ENCODE data around the gene MPDZ.

DNA sequence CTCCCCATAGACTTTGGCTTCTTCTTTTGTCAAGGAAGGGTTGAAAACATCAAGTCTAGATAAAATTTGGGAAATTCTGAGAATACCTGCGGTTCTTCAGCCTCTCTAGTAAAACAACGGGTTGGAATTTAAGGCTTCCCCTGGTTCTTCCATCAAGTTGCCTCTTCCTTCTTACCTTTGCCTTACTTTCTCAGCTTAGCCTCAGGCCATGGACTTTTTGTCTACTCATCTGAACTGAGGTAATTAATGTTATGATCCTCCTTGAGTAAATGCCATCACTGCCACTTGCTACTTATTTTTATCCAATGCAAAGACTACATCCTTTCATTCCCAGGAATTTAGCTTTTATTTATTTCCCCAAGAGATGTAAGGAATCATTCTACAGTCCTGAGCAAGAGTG lies 184.4 kb downstream of the MPDZ start:
- TF ChIP-seq, protein P1, sequence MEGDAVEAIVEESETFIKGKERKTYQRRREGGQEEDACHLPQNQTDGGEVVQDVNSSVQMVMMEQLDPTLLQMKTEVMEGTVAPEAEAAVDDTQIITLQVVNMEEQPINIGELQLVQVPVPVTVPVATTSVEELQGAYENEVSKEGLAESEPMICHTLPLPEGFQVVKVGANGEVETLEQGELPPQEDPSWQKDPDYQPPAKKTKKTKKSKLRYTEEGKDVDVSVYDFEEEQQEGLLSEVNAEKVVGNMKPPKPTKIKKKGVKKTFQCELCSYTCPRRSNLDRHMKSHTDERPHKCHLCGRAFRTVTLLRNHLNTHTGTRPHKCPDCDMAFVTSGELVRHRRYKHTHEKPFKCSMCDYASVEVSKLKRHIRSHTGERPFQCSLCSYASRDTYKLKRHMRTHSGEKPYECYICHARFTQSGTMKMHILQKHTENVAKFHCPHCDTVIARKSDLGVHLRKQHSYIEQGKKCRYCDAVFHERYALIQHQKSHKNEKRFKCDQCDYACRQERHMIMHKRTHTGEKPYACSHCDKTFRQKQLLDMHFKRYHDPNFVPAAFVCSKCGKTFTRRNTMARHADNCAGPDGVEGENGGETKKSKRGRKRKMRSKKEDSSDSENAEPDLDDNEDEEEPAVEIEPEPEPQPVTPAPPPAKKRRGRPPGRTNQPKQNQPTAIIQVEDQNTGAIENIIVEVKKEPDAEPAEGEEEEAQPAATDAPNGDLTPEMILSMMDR (IDR thresholded peaks at IDR 0.05; ENCODE audit: insufficient read depth, low read length) = no peak
- no peak for TF ChIP-seq POLR2AphosphoS5 (IDR thresholded peaks at IDR 0.05; ENCODE audit: low read depth)
- no peak for TF ChIP-seq SPI1 (IDR thresholded peaks at IDR 0.05; ENCODE audit: borderline replicate concordance, low read depth)
- no peak for TF ChIP-seq REST (IDR thresholded peaks at IDR 0.05; ENCODE audit: insufficient replicate concordance, low read depth)
- no peak for TF ChIP-seq GABPA (IDR thresholded peaks at IDR 0.05; ENCODE audit: low read depth)

All from HL-60 (cell line).